H1 (cell line): ENCODE results near the gene EPB42.

Experiments
- CTCF ChIP-seq, 3 experiments: IDR thresholded peaks; 1 replicate in 2 of 3; 2 replicates in 1 of 3; pipeline versions ENCODE4 v1.5.1 to v1.6.1; 2011; ENCODE audit warnings: low read length in 3 of 3, mild to moderate bottlenecking in 3 of 3, inconsistent platforms in 2 of 3, low read depth in 1 of 3, moderate library complexity in 1 of 3; ENCODE audit not compliant: insufficient read depth in 1 of 3; ENCODE audit errors: control extremely low read depth in 1 of 3
- EP300 ChIP-seq, 2 experiments: IDR thresholded peaks; 1 replicate in 1 of 2; 2 replicates in 1 of 2; pipeline ENCODE4 v1.6.1; 2011 to 2012; ENCODE audit warnings: low read depth in 2 of 2, low read length in 2 of 2, mild to moderate bottlenecking in 2 of 2, borderline replicate concordance in 1 of 2, inconsistent platforms in 1 of 2, moderate library complexity in 1 of 2

DNA sequence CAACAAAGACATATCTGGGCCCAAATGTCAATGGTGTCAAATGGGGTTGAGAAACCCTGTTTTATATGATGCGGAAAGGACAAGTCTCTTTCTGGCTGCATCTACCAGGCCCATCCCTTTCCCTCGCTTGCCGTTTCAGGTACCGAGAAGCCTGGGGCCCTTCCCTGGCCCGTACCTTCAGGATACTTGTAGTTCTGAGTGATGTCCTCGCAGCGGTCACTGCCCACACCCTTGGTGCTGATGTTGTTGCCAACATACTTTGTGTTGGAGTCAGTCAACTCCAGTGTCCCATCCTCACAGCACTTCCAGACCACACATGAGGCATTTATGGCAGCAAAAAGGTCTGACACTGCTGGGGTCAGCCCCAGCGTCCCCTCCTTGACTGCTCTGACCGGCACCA lies 13.8 kb downstream of the EPB42 start:
- no peak for TF ChIP-seq CTCF (IDR thresholded peaks at IDR 0.05; ENCODE audit: control extremely low read depth in 1 of 3, insufficient read depth in 1 of 3, low read depth in 1 of 3, low read length in 3 of 3)
- no peak for TF ChIP-seq EP300 (IDR thresholded peaks at IDR 0.05; ENCODE audit: borderline replicate concordance in 1 of 2, low read depth in 2 of 2, low read length in 2 of 2)
